ENCODE measurements around the gene BICDL1.

Gene BICDL1

DNA sequence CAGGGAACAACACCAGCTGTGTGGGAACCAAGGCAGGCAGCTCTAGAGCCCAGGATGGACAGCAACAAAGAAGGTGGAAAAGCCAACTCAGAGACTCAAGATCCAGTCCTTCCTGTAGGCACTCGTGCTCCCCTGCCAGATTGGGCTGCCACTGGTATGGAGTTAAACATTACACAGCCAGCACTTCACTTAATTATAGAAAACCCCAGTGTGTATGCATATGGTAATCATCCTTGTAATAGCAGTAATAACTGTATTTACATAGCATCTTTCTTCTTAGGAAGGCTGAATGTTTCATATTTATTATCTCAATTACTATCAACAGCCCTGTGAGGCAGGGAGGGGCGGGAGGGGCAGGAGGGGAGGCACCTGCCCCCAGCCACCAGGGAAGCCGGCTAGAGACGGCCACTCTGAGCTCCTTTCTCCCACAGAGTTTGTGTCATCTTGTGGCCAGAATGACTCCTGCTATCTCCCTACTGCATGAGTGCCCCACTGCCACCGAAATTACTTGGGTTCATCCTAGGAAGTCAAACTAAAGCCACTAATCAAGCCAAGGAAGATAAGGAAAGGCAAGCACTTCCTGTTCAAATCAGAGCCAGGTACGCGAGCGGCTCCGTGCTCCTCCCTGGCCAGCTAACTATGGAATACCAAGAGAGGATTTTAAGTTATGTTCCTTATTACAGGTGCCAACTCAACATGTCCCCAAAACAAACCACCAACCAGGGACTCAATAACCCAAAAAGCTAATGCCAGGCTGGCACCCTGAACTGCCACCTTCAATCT, 143.2 kb downstream of the BICDL1 start:
- no peak for DNase-seq

GRCh38 chr12:120132863-120133385, 143.9 kb downstream of the BICDL1 start:
- DNase-seq = no peak

DNA sequence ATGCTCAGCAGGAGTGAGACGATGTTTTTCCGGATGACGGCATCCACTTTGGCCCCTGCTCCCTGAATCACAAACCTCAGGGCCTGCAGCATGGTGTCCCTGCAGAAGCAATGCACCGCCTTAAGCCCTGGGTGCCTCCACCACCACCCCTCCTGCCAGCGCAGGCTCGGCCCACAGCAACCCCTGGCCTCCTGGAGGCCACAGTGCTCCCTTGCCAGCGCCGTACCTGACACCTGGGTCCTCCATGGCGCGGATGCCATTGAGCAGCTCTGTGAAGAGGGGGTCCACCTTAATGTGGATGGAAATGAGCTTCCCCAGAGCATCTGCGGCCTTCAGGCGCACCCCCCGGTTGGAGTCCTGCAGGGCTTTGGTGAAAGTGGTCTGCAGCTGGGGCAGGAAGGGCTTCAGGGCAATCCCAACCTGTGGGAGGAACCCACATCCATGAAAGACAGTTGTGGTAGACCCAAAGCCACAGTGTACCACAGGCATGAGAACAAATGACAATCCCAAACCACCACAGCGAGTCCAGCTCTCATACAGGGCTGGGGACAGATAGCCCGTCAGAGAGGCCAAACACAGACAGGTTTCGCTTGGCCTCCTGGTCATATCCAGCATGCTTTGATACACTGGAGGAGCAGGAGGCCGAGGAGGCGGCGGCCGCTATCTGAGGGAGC, 145.4 kb downstream of the BICDL1 start:
- no peak for DNase-seq

DNA sequence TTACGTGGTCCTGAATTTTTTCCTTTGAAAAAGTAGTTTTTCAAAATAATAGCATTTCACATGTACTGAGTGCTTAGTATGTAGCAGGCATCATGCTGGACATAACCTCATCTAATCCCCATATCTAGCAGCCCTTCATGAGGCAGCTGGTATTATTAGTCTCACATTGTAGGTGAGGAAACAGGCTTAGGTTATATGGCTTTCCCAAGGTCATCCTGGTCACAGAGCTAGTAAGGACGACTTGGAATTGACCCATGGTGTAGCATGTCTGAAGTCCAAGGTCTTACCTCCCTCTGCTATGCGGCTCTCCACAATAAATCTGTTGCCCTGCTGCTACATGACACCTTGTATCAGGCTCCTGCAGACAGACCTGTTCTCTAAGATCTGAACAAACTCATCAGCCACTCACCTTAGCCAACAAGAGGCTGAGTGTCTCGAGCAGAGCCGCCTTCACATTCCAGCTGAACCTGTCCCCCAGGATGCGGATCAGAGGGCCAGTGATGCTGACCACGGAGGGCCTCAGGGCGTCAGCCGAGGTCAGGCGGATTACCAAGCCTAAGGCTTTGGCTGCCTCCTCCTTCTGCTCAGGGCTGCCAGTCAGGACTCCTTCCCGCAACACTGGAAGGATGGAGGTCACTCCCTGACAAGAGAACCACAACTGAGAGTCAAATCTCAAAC, 147.2 kb downstream of the BICDL1 start:
- DNase-seq = no peak

DNA sequence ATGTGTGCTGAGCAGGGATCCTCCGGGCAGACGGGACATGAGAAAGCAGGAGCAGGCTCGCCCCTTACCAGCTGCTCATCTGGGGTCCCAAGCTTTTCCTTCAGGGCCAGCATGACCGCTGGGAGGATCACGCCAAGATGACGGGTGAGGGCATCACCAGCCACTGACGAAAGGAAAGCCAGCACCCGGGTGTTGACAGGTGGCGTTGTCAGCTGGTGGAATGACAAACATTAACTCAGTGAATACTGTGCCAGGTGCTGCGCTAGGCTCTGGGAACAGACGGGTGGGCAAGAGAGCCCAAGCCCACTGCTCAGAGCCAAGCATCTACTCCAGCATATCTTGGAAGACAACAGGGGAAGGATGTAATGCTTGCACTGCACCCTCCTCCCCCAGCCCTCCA, 148.8 kb downstream of the BICDL1 start:
- DNase-seq = no peak

- DNase-seq = no peak
These were observed 149.3 kb downstream of the BICDL1 start for GRCh38 chr12:120138366-120138765.

GRCh38 chr12:120139958-120140357, 150.9 kb downstream of the BICDL1 start:
- no peak for DNase-seq

DNA sequence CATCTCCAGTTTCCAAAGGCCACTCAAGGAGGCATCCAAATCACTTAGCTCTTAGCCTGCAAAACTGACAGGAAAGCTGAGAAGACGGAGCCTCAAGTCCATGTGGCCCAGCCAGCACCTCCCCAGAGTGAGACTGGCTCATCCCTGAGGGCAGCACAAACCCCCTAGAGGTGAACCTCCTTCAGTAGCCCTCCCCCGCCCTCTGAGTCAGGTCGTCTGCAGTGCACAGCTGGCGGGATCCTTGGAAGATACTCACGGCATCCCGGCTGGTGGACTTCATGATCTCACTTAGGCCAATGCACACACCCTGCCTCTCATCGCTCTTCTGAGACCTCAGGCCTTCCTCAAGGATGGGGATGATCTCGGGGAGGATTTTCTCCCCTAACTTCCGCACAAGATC, 151.6 kb downstream of the BICDL1 start:
- no peak for DNase-seq

DNA sequence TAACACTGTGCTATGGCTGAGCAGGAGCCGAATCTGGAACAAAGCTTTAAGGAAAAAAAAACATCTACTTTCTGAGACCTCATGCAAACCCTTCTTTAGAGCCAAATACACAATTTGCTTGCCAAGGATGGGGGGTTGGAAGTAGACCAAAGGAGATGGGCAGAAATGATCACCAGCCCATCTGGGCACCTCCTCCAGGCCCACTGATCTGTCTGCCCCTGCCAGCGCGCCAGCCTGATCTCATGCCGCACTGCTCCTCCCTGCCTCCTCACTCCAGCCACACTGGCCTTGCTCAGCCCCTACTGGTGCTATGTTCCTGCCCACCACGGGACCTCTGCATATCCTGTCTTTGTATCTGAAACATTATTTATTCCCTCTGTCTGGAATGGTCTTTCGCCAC, 152.3 kb downstream of the BICDL1 start:
- DNase-seq = no peak

DNA sequence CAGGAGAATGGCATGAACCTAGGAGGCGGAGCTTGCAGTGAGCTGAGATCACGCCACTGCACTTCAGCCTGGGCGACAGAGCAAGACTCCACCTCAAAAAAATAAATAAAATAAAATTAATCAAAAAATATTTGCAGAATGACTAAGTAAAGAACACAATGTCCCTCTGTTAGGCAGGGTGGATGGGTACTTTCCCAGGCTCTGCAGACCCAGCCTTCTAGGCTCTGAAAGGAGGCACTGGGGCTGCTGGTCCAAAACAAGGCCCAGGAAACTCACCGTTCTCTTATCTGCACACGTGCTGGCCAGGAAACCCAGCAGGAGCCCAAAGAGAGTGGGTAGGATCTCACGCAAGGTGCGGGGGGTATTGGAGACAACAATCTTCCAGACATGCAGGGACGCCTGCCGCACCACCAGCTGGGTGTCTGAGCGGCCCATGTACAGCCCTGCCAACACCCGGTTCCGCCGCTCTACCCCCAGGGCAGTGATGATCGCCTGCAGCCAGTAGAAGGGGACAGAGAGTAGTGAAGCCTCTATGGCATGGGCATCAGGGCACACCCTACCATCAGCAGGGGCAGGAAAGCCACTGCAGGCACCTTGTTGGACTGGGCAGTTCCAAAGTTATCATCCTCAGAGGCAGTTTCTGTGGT, 153.3 kb downstream of the BICDL1 start:
- no peak for DNase-seq

Data from stimulated activated CD4-positive, alpha-beta T cell treated with anti-CD3 and anti-CD28 coated beads, Interleukin-1b, Interleukin-23, amount 100 ng/mL, for 48 hours (primary cell).